HG02623 (cell line): Measurements from ENCODE around the gene CYP39A1.

Experiments used
- ATAC-seq: cut with Tn5 transposase; IDR thresholded peaks from one replicate; pipeline ENCODE4 v1.9.1; 2021; ENCODE audit warnings: moderate library complexity; ENCODE audit not compliant: unreplicated experiment

CYP39A1 gene

GRCh38 chr6:46521464-46521971, 131.1 kb downstream of the CYP39A1 start:
- no peak for ATAC-seq

GRCh38 chr6:46517202-46517601, 135.4 kb downstream of the CYP39A1 start:
- ATAC-seq: no peak

- ATAC-seq: no peak
These were observed 139.1 kb downstream of the CYP39A1 start for GRCh38 chr6:46513533-46513932.

- no peak for ATAC-seq
These were observed 141.3 kb downstream of the CYP39A1 start for GRCh38 chr6:46511320-46511719.

GRCh38 chr6:46510651-46511050, 142.0 kb downstream of the CYP39A1 start:
- ATAC-seq: no peak

GRCh38 chr6:46509981-46510510, 142.6 kb downstream of the CYP39A1 start:
- ATAC-seq: no peak

- ATAC-seq: no peak
These were observed 143.6 kb downstream of the CYP39A1 start for GRCh38 chr6:46509063-46509462.

- no peak for ATAC-seq
These were observed 145.2 kb downstream of the CYP39A1 start for GRCh38 chr6:46507426-46507825.

GRCh38 chr6:46505693-46506512, 146.7 kb downstream of the CYP39A1 start:
- no peak for ATAC-seq

- no peak for ATAC-seq
These were observed 148.4 kb downstream of the CYP39A1 start for GRCh38 chr6:46504242-46504641.

- no peak for ATAC-seq
These were observed 150.0 kb downstream of the CYP39A1 start for GRCh38 chr6:46502486-46503119.

GRCh38 chr6:46501136-46502089, 151.2 kb downstream of the CYP39A1 start:
- no peak for ATAC-seq

- ATAC-seq: no peak
These were observed 152.2 kb downstream of the CYP39A1 start for GRCh38 chr6:46500382-46500781.
